ENCODE data around the gene GSKIP. TPM values are rescaled to one million over a fixed set of nuclear protein-coding genes. Genes with fewer than 3 reads are reported as not detected.

The GSKIP gene
- total RNA-seq, 1 experiment from 2014 or later = 43.0 TPM

- ATAC-seq = no peak
- Mint-ChIP-seq H3K9me3 (no peaks in the 10 kb centered on the region), H3K4me1 (peaks cover 15% of the 10 kb centered on the region), H3K27ac (no peak overlapping the region; the same call in 1 of the 2 replicates), H3K27me3 (ENCODE audit: low read depth) (no peaks in the 10 kb centered on the region), H3K4me3 (no peak overlapping the region), H3K36me3 (peaks cover 10% of the 10 kb centered on the region)
- DNase-seq (ENCODE audit: low spot score) = no peak
- CTCF ChIA-PET = no interaction called here
- POLR2A ChIA-PET = no interaction called here
- no peak for TF ChIP-seq MXD4 (CRISPR knock-in tag; IDR thresholded peaks at IDR 0.05; ENCODE audit: borderline replicate concordance)
- no peak for TF ChIP-seq ZNF219 (CRISPR knock-in tag; IDR thresholded peaks at IDR 0.05; ENCODE audit: borderline replicate concordance)
- no peak for TF ChIP-seq PREB (CRISPR knock-in tag; IDR thresholded peaks at IDR 0.05; ENCODE audit: borderline replicate concordance)
- TF ChIP-seq JAZF1 (CRISPR knock-in tag; IDR thresholded peaks at IDR 0.05) = no peak
- TF ChIP-seq ZBTB43 (CRISPR knock-in tag; IDR thresholded peaks at IDR 0.05) = no peak
- no peak for TF ChIP-seq USF1 (CRISPR knock-in tag; IDR thresholded peaks at IDR 0.05)
- TF ChIP-seq ATF2 (CRISPR knock-in tag; IDR thresholded peaks at IDR 0.05; ENCODE audit: borderline replicate concordance, low read depth) = no peak
- no peak for TF ChIP-seq FOXJ3 (CRISPR knock-in tag; IDR thresholded peaks at IDR 0.05; ENCODE audit: borderline replicate concordance)
- TF ChIP-seq MAX (CRISPR knock-in tag; IDR thresholded peaks at IDR 0.05) = no peak
- TF ChIP-seq KAT7 (CRISPR knock-in tag; IDR thresholded peaks at IDR 0.05; ENCODE audit: borderline replicate concordance) = no peak
These were observed 17.4 kb downstream of the GSKIP start for GRCh38 chr14:96380735-96381134.

- Mint-ChIP-seq H3K9me3 (no peaks in the 10 kb centered on the region), H3K27me3 (ENCODE audit: low read depth) (no peaks in the 10 kb centered on the region), H3K27ac (no peak overlapping the region), H3K4me3 (no peak overlapping the region), H3K4me1 (peaks cover 5% of the 10 kb centered on the region), H3K36me3 (peaks cover 10% of the 10 kb centered on the region)
- TF ChIP-seq GRHL2 (CRISPR knock-in tag; IDR thresholded peaks at IDR 0.05; ENCODE audit: insufficient replicate concordance, severe bottlenecking) = no peak
- TF ChIP-seq ZNF317 (CRISPR knock-in tag; IDR thresholded peaks at IDR 0.05; ENCODE audit: borderline replicate concordance, low read depth) = no peak
- no peak for TF ChIP-seq FOXK1 (CRISPR knock-in tag; IDR thresholded peaks at IDR 0.05)
- TF ChIP-seq FOXJ3 (CRISPR knock-in tag; IDR thresholded peaks at IDR 0.05; ENCODE audit: borderline replicate concordance) = no peak
- TF ChIP-seq CREM (CRISPR knock-in tag; IDR thresholded peaks at IDR 0.05) = no peak
- no peak for TF ChIP-seq OVOL2 (CRISPR knock-in tag; IDR thresholded peaks at IDR 0.05; ENCODE audit: borderline replicate concordance)
- DNase-seq (ENCODE audit: low spot score) = no peak
- no peak for ATAC-seq
- ChIA-PET POLR2A (no interaction called here), CTCF (interaction anchor here (0.6 kb wide), 1 partner anchor 79 kb away, joined by 4 read pairs; no protein-coding TSS in a partner anchor)
These were observed 20.1 kb downstream of the GSKIP start for GRCh38 chr14:96383445-96383844.

- H3K9me3 Mint-ChIP-seq = no peaks in the 10 kb centered on the region
- CTCF ChIA-PET = no interaction called here
- H3K4me1 Mint-ChIP-seq = no peaks in the 10 kb centered on the region
- DNase-seq (ENCODE audit: low spot score) (no peak), ATAC-seq (no peak)
- no peaks in the 10 kb centered on the region for H3K27me3 Mint-ChIP-seq (ENCODE audit: low read depth)
- no peak overlapping the region for H3K27ac Mint-ChIP-seq
- H3K36me3 Mint-ChIP-seq = peaks cover 10% of the 10 kb centered on the region
- POLR2A ChIA-PET = no interaction called here
- no peak overlapping the region for H3K4me3 Mint-ChIP-seq
- no peak for TF ChIP-seq NFYB (CRISPR knock-in tag; conservative IDR thresholded peaks at IDR 0.05; ENCODE audit: low read depth)
These were observed 20.7 kb downstream of the GSKIP start for GRCh38 chr14:96384053-96384452.

Measured in WTC11 (cell line).